GM19324 (cell line): ENCODE data around the gene RNF225.
"Not testable (repeated sequence)": the region's sequence is repeated elsewhere in the genome, so short reads cannot be mapped to it uniquely, and the experiment has no call there.

Experiments used
- ATAC-seq: cut with Tn5 transposase; IDR thresholded peaks from one replicate; pipeline ENCODE4 v1.9.1; 2021; ENCODE audit warnings: mild to moderate bottlenecking, moderate library complexity; ENCODE audit not compliant: unreplicated experiment, low FRiP score

Gene RNF225

DNA sequence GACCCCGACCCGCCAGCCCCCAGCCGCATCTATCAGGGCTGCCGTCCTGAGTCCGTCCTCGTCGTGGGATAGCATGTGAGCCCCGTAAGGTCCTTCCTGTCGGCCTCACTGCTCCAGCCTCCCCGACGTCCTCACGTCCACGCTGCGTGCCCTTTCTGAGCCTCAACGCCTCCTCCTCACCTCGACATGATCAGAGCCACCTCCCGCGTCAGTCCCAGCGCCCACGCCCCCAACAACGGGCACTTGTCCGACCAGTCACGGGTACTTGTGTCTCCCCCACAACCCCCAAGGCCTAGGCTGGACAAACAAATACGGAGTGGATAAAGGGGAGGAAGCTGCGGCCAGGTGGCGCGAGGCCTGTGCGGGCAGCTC is 33.6 kb upstream of the RNF225 start:
- ATAC-seq, result peak; percentile 9

DNA sequence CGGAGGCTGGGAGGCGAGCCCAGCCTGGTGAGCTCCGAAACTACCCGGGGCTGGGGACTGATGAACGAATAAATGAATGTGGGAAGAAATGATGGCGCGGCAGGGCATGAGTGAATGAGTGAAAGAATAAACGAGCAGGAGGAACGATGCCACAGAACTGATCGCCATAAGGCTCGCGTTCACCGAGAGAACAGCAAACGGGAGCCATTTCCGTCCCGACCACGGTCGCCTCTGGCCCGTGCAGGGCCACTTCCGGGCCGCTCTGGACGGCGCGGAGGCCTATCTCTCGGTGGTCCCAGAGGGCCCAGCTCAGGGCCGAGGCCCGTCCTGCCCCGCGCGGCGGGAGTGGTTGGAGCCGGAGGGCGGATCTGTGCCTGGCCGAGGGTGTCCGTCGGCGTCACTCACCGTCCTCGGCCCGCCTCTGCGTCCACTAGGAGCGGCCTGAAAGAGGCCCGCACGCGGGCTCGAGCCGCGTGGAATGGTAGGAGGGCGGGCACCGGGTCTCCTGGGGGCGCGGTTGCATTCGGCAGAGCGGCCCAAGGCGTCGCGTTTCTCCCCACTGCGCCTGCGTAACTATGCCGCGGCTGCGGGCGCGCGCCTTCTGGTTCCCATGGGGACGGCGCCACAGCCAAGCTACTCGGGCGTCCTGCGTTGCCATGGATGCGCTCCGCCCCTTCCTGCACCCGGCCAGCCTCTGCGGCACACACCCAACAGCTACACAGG is 33.0 kb upstream of the RNF225 start, which contains the start of gene ZNF497:
ZNF497 (minus strand) TSS at position 480 of the 723 bp plus-strand sequence. CDS start 5,116 bp downstream, outside the sequence.
- peak; percentile 86 for ATAC-seq

DNA sequence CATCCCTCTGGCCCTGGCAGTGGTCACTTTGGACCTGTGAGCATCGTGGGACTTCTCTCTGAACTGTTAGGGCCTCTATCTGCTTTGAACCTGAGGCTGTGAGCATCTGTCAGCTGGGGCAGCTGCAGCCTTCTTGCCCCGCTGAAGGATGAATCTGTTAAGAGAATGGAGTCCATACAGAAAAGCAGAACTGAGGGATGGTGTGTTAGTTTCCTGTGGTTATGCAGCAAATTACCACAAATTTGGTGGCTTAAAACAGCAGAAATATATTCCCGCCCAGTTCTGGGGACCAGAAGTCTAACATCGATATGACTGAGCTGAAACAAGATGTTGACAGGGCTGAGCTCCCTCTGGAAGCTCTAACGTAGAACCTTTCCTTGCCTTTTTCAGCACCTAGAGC is 31.3 kb upstream of the RNF225 start:
- ATAC-seq, result no peak

DNA sequence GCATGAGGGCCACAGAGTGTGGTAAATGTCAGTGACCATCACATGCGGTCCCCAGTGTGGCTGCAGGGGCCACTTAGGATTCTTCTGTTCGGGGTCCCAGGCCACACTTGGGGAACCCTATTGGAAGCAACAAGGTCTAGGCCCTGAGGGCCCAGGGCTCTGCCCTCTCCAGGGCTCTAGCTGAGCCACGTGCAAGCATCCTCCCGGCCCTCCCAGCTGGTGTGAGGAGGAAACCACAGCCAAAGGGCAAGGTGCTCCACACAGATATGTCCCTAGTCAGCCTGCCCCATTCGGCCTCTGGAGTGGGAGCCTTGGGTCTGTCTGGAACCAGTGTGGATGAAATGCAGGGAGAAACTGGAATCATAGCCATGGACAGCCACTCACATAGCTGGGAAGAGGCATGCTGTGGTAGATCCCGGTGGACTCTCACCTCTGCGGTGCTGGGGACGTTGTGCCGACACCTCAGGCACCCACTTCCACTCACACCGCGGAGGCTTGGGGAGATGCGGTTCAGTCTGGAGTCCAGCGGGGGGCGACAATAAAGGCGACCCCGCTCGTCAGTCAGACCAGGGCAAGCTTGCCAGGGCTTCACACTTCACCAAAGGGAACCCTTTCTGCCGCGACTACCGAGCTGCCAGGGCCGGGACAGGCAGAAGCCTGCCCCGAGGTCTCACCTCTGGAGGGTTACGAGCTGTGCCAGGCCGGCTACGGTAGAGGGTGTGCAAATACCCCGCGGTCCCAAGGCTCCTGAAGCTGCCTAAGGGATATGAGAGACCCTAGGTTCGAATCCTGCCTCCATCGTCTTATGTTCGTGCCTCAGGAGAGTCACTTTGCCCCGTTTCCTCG is 28.6 kb upstream of the RNF225 start:
- no peak for ATAC-seq

DNA sequence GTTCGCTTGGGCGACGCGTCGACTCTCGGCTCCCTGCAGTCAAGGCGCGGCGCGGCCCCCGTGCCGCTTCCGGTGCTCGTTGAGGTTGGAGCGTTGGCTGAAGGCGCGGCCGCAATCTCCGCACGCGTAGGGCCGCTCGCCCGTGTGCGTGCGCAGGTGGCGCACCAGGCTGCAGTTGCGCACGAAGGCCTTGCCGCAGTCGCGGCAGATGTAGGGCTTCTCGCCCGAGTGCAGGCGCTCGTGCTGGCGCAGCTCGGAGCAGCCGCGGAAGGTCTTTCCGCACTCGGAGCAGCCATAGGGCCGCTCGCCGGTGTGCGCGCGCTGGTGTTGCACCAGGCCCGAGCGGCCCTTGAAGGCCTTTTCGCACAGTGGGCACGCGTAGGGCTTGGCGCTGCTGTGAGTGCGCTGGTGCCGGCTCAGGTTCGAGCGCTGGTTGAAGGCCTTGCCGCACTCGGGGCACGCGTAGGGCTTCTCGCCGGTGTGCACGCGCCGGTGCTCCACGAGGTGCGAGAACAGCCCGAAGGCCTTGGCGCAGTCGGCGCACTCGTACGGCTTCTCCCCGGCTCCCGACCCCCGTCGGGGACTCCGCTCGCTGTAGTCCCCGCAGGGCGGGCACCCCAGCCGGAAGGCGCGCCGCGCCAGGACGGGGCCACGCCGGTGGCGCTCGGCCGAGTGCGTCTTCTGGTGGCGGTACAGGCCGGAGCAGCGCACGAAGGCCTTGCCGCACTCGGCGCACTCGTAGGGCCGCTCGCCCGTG is 27.6 kb upstream of the RNF225 start:
- no peak for ATAC-seq

DNA sequence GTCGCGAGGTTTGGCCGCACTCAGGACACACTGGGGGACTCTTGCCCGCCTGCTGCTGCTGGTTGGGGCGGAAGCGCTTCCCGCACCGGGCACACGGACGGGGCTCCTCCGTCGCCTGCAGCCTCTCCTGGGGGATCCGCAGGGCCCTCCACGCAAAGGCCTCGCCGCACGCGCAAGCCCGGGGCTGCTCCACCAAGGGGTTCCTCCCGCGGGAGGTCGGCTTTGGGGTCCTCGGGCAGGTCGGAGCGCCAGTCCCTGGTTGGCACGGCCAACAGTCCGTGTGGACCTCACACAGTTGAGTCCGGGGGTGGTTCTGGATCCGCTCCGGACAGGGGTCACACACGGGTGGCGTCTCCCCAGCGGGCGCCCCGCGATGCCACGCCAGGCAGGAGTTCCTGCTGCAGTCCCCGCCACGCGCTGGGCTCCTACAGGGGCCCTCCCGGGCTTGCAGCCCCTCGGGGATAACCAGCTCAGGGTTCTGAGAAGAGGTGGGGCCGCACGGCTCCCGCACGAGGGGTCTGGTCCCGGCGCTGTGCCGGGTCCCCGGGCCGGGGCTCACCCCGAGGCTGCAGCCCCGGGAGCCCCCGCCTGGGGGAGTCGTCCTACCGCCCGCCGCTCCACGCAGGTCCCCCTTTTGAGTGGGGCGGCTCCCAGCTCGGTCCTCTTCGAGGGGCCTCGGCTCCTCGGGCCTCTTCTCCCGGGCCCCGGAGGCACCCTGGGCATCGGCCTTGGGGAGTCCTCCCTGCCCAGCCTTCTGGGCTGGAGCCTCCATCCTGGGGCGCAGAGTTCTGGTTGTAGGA is 26.7 kb upstream of the RNF225 start:
- no peak for ATAC-seq

DNA sequence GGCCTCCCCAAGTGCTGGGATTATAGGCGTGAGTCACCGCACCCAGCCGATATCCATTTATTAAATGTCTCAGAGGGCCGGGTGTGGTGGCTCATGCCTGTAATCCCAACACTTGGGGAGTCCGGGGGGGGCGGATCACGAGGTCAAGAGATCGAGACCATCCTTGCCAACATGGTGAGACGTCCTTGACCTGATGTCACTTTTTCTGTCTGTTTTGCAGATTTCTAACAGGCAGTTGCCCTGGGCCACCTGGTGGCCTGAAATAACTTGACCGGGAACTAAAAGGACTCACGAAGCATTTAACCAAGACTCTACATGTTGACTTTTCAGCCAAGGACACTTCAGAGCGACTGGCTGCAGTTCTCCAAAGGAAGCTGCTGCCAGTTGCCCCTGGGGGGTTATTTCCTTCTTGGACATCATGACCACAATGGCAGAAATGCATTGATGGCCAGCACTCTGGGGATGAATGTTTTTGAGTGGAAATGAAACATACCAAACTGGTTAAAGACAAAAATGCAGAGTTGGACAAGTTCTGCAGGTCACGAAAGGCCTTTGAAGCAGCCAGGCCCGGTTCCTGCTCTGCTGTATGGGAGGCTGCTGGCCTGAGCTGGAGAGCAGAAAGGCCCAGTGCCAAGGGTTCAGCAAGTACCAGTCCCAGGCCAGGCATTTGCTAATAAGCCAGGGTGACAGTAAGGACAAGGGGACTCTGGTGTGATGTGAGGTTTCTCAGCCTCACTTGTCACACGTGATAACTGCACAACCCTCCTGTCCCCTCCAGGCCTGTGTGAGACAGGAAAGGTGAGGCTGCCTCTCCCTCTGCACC is 22.9 kb upstream of the RNF225 start:
- ATAC-seq, result no peak

DNA sequence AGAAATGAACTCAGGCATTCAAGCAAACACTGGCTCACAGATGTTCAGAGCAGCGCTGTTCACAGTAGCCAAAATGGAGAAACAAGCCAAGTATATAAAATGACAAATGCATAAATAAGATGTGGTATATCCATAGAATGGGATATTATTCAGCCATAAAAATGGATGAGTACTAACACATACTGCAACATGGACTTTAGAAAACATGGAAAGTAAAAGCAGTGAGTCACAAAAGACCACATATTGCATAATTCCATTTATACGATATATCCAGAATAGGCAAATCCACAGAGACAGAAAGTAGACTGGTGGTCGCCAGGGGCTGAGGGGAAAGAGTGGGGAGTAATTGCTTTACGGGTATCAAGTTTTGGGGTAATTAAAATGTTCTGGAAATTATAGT is 21.3 kb upstream of the RNF225 start:
- no peak for ATAC-seq

DNA sequence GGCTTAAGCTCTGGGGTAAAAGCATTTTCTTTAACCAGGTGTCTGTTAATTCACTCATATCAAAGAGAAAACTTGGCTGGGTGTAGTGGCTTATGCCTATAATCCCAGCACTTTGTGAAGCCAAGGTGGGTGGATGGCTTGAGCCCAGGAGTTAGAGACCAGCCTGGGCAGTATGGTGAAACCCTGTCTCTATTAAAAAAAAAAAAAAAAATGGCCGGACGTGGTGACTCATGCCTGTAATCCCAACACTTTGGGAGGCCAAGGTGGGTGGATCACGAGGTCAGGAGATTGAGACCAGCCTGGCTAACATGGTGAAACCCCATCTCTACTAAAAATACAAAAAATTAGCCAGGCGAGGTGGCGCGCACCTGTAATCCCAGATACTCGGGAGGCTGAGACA is 18.7 kb upstream of the RNF225 start:
- ATAC-seq, result not testable (repeated sequence)

DNA sequence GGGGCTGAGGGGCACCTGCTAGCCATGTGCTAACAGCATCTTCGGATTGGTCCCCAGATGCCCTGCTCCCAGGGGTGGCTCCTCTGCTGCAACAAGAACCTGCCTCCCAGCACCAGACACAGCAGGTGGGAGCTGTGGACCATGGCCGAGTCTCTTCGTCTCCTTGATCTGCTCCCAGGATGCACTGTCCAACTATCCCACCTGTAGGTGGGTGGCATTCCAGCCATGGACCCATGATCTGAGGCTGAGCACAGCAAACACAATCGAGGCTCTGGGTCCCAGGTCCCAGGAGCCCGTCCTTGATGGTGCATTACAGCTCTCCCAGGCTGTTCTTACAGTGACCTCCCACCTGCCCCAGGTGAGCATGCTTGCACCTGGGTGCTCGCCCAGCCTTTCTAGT is 16.2 kb upstream of the RNF225 start:
- ATAC-seq, result no peak

DNA sequence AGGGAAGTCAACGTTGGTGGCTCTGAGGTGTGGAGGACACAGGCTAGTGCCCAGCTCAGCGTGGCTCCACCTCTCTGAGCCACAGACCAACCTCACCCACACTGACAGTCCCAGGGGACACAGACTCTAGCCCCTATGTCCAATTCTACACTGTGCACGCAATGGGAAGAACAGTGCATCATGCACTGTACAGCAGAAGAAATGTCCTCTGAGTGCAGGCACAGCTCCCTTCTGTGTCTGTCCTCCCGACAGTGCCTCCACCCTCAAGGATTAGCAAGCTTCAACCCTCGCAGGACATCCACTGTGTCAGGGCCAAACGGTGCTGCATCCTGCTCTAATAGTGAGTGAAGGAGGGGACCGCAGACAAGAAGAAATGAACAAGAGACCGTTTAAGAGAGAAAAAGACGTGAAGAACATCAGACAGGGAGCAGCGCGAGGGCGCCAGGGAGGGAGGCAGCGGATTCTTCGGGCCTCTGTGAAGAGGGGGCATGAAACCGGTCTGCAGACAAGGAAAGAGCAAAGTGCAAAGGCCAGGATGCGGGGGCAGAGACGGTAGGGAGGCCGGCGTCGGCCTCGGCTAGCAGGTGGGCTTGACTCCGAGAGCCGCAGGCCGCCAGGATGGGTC is 15.3 kb upstream of the RNF225 start:
- ATAC-seq, result no peak

DNA sequence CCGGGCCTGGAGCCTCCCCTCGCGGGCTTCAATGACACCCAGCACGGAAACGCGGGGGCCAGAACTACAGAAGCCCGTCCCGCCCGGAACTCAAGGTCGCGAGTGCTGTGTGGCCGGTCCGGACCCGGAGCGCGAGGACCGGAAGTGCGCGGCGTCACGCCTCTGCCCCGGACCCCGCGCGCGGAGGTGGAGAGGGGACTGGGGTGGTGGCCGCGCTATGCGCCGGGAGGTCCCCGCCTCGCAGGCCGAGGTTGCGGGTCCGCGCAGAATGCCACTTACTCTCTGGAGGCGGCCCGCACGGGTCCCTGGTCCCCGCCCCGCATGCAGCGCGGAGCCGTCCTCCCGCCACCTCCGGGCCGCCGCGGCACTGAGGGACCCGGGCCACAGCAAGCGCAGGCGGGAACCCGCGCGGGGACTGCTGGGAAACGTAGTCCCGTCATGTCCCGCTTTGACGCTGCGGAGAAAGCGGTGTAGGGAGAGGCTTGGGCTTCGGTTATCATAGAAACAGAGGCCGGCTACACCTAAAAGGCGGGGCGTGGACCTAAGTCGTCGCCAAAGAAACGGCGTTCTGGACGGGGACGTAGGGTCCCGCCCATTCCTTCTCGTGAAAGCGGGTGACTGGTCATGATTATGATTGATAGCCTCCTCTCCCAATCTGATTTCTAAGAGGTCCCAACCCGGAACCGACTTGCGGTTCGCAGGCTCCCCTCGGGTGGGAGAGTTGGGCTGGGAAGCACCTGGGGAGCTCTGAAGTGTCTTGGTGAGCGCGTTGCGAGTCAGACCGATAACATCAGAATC is 14.6 kb upstream of the RNF225 start, which contains the start of gene ZNF837:
ZNF837 (minus strand) TSS at position 369 of the 798 bp plus-strand sequence. CDS start 11,698 bp downstream, outside the sequence.
- ATAC-seq, result peak; percentile 88

DNA sequence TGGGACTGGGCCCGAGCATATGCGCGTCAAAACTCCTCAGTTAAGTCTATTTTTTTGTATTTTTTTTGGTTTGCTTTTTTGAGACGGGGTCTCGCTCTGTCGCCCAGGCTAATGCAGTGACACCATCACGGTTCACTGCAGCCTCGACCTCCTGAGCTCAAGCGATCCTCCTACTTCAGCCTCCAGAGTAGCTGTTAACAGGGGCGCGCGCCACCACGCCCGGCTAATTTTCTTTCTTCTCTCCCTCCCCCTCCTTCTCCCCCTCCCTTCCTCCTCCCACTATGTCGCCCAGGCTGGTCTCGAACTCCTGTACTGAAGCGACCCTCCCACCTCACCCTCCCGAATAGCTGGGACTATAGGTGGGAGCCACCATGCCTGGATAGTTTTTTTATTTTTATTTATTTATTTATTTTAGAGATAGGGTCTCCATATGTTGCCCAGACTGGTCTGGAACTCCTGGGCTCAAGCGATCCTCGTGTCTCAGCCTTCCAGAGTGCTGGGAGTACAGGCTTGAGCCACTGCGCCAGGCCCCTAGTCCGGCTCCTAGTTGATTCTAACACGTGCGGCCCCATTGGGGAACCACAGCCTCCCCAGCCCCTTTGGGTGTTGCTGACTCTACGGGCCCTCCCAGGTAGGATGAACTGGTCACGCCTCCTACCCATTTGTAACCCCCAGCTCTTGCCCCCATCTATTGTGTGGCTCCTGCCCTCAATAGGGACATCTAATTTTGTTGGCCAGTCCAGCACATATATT is 13.8 kb upstream of the RNF225 start:
- ATAC-seq, result no peak

DNA sequence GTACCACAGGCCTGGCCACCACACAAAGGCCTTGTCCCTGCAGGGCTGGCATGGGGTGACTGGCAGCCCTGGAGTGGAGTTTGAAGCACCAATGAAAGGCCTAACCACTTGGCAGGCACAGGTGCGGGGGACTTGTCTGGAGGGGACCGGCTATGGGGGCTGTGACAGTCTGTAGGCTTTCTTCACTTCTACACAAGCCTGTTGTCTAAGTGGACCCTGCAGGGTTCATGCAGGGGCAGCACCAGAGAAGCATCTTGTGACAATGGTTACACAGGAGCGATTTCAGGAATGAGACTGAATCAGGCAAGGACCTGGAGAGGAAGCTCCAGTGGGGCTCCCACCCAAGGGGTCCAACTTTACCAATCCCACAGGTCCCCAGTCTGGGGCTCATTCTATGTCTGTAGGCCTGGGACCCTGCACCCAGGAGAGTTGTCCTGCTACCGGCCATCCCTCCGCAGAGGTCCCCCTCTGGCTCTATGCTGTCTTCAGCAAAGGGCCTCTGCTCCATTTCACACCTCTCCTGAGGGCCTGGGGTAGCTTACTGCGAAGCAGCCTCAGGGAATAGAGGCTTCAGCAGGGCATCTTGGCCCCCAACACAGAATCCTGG is 12.4 kb upstream of the RNF225 start:
- ATAC-seq, result no peak

DNA sequence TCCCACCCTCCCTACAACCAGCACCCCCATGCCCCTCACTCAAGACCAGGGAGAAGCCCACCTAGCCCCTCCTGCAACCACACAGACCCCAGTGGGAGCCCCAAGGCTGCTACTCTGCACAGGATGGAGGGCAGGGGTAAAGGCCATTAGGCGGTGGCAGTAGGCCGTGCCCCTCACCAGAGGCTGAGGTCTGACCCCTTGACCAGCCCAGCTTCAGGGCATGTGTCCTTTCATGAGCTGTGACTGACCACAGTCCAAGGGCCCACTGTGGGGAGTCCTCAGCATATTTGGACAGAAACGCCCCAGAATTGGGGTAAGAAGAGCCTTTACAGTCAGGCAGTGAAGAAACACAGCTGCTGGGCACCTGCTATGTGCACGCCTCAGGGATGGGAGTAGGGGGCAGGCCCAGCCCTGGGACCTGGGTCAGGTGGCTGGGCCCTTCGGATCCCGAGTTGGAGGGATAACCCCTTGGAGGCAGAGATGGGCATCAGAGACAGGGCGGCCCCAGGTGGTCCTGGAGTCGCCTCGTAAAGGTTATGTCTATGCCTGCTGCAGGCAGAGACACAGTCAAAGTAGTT is 10.1 kb upstream of the RNF225 start:
- no peak for ATAC-seq

DNA sequence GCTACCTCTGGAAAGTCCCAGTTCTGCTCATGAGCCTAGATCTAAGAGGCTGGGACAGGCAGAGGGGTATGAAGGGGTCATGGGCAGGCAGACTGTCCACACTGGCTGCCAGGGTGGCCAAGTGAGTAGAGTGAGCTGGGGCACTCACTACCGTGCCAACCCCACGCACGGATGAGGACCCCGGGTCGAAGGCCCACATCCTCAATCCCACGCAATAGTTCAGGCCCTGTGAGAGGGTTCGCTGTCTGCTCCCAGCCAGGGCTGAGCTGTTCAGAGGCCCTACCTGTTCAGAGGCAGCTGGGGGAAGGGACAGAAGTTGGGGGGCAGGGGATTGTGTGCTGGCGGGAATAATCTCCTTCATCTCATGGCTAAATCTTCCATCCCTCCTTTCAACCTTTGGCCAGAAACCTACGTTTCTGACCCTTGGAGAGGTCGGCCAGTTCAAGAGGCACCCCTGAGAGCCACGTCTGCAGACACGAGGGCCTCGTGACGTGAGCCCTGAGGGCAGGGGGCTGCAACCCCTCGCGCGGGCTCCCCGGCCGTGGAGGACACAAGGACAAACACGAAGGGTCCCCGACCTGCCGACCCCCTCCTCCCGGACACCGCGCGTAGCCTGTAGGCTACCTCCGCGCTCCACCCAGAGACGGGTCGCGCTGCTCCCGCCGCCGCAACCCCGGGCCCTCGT is 9.4 kb upstream of the RNF225 start:
- ATAC-seq, result no peak
